ENCODE data around the gene FAM222A. TPM values are rescaled to one million over a fixed set of nuclear protein-coding genes. Genes with fewer than 3 reads are reported as not detected.

Gene FAM222A
- total RNA-seq, 1 experiment from 2014 or later, result 18.0 TPM

DNA sequence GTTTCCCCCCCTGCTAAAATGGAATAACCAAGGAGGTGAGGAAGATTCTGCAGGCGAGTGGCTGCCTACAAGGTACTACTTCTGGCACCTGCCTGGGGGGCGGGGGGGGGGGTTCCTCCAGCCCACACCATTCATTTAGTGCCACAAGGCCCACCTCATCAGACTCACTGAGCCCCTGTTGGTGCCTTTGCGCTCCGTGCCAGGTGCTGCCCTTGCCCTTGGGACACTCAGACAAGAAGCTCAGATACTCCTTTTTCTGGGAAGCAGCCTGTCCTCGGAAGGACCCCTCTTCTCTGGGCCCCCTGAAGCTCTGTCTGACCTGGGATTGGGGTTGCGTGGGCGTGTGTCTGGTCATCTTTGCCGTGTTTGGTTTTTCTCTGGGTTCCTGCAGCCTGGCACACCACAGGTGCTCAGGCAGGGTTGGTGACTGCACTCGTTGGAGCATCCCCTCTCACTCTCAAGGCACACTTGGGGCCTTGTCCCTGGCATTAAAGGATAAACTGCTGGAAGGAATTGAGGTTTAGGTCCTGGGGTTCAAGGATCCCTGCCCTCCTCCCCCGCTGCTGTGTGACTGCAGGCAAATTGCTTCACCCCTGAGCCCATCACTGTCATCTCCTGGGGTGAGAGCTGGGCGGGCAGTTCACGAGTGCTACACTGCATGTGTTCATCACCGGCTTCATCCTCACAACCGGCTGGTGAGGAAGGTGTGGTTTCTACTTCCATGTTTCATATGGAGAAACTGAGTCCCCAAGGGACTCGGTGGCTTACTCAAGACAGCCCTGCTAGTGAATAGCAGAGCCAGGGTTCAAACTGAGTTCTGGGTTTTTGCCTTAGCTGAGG, 16.9 kb downstream of the FAM222A start:
- H3K9me3 Mint-ChIP-seq (ENCODE audit: unreplicated experiment), result no peaks in the 10 kb centered on the region
- no peaks in the 10 kb centered on the region for H3K9me3 ChIP-seq
- no peak overlapping the region for H3K4me3 Mint-ChIP-seq (ENCODE audit: unreplicated experiment)
- H3K36me3 Mint-ChIP-seq (ENCODE audit: insufficient read depth, unreplicated experiment), result peaks cover 7% of the 10 kb centered on the region
- H3K4me3 ChIP-seq (ENCODE audit: low read depth, low read length), result no peak overlapping the region
- CTCF ChIA-PET, result interaction anchor here (0.6 kb wide), 1 partner anchor 54 kb away, joined by 3 read pairs; no protein-coding TSS in a partner anchor
- peak in 1 of 2 experiments; percentile 12 for DNase-seq
- H3K27me3 Mint-ChIP-seq (ENCODE audit: insufficient read depth, unreplicated experiment), result no peaks in the 10 kb centered on the region
- no TSS peak for BruUV-seq (replicated peaks)
- intact Hi-C loops (cut with micrococcal nuclease; ENCODE audit: unreplicated experiment), result no loop called here
- peaks cover 5% of the 10 kb centered on the region; the same call in 1 of the 2 replicates for H3K4me1 ChIP-seq
- TF ChIP-seq, protein P1, sequence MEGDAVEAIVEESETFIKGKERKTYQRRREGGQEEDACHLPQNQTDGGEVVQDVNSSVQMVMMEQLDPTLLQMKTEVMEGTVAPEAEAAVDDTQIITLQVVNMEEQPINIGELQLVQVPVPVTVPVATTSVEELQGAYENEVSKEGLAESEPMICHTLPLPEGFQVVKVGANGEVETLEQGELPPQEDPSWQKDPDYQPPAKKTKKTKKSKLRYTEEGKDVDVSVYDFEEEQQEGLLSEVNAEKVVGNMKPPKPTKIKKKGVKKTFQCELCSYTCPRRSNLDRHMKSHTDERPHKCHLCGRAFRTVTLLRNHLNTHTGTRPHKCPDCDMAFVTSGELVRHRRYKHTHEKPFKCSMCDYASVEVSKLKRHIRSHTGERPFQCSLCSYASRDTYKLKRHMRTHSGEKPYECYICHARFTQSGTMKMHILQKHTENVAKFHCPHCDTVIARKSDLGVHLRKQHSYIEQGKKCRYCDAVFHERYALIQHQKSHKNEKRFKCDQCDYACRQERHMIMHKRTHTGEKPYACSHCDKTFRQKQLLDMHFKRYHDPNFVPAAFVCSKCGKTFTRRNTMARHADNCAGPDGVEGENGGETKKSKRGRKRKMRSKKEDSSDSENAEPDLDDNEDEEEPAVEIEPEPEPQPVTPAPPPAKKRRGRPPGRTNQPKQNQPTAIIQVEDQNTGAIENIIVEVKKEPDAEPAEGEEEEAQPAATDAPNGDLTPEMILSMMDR (IDR thresholded peaks at IDR 0.05; ENCODE audit: insufficient read depth in 1 of 2, low read depth in 1 of 2, low read length in 1 of 2, severe bottlenecking in 1 of 2, unreplicated experiment in 1 of 2), result no peak
- H3K27me3 ChIP-seq (replicated peaks; ENCODE audit: control insufficient read depth, insufficient read depth, low read length), result no peaks in the 10 kb centered on the region
- H3K27ac Mint-ChIP-seq (ENCODE audit: unreplicated experiment), result no peak overlapping the region
- no peaks in the 10 kb centered on the region; the same call in 1 of the 2 replicates for H3K36me3 ChIP-seq (ENCODE audit: control insufficient read depth, insufficient read depth, low read length)
- peaks cover 13% of the 10 kb centered on the region for H3K4me1 Mint-ChIP-seq (ENCODE audit: low read depth, unreplicated experiment)
- POLR2A ChIA-PET, result no interaction called here

GRCh38 chr12:109731231-109731731, 17.7 kb downstream of the FAM222A start:
- H3K4me1 ChIP-seq, result peaks cover 12% of the 10 kb centered on the region
- H3K4me3 Mint-ChIP-seq (ENCODE audit: unreplicated experiment), result no peak overlapping the region
- no peaks in the 10 kb centered on the region for H3K9me3 Mint-ChIP-seq (ENCODE audit: unreplicated experiment)
- peaks cover 18% of the 10 kb centered on the region for H3K4me1 Mint-ChIP-seq (ENCODE audit: low read depth, unreplicated experiment)
- intact Hi-C loops (cut with micrococcal nuclease; ENCODE audit: unreplicated experiment), result no loop called here
- peaks cover 7% of the 10 kb centered on the region for H3K36me3 Mint-ChIP-seq (ENCODE audit: insufficient read depth, unreplicated experiment)
- no peak overlapping the region for H3K4me3 ChIP-seq (ENCODE audit: low read depth, low read length)
- CTCF ChIA-PET, result interaction anchor here (0.6 kb wide), 1 partner anchor 55 kb away, joined by 3 read pairs; no protein-coding TSS in a partner anchor
- POLR2A ChIA-PET, result no interaction called here
- H3K27me3 Mint-ChIP-seq (ENCODE audit: insufficient read depth, unreplicated experiment), result no peaks in the 10 kb centered on the region
- no peaks in the 10 kb centered on the region for H3K9me3 ChIP-seq
- TF ChIP-seq, protein P1 (IDR thresholded peaks at IDR 0.05; ENCODE audit: insufficient read depth in 1 of 2, low read depth in 1 of 2, low read length in 1 of 2, severe bottlenecking in 1 of 2, unreplicated experiment in 1 of 2), result no peak
- DNase-seq, result peak in 1 of 2 experiments; percentile 18
- H3K27ac Mint-ChIP-seq (ENCODE audit: unreplicated experiment), result no peak overlapping the region
- BruUV-seq (replicated peaks), result no TSS peak
- no peaks in the 10 kb centered on the region; the same call in 1 of the 2 replicates for H3K36me3 ChIP-seq (ENCODE audit: control insufficient read depth, insufficient read depth, low read length)
- no peaks in the 10 kb centered on the region for H3K27me3 ChIP-seq (replicated peaks; ENCODE audit: control insufficient read depth, insufficient read depth, low read length)

- POLR2A ChIA-PET, result no interaction called here
- no peaks in the 10 kb centered on the region for H3K27me3 Mint-ChIP-seq (ENCODE audit: insufficient read depth, unreplicated experiment)
These were observed 18.2 kb downstream of the FAM222A start for GRCh38 chr12:109731806-109732205.

More at GRCh38 chr12:109731806-109732205, 18.2 kb downstream of the FAM222A start:
- Histone ChIP-seq H3K4me3 (ENCODE audit: low read depth, low read length) (no peak overlapping the region), H3K27me3 (replicated peaks; ENCODE audit: control insufficient read depth, insufficient read depth, low read length) (no peaks in the 10 kb centered on the region), H3K4me1 (peaks cover 17% of the 10 kb centered on the region), H3K9me3 (no peaks in the 10 kb centered on the region), H3K36me3 (ENCODE audit: control insufficient read depth, insufficient read depth, low read length) (no peaks in the 10 kb centered on the region; the same call in 1 of the 2 replicates)
- peaks cover 7% of the 10 kb centered on the region for H3K36me3 Mint-ChIP-seq (ENCODE audit: insufficient read depth, unreplicated experiment)
- intact Hi-C loops (cut with micrococcal nuclease; ENCODE audit: unreplicated experiment), result no loop called here
- peaks cover 18% of the 10 kb centered on the region for H3K4me1 Mint-ChIP-seq (ENCODE audit: low read depth, unreplicated experiment)
- H3K9me3 Mint-ChIP-seq (ENCODE audit: unreplicated experiment), result no peaks in the 10 kb centered on the region
- TF ChIP-seq, protein P1 (IDR thresholded peaks at IDR 0.05; ENCODE audit: insufficient read depth in 1 of 2, low read depth in 1 of 2, low read length in 1 of 2, severe bottlenecking in 1 of 2, unreplicated experiment in 1 of 2), result no peak
- H3K27ac Mint-ChIP-seq (ENCODE audit: unreplicated experiment), result no peak overlapping the region
- CTCF ChIA-PET, result no interaction called here
- no TSS peak for BruUV-seq (replicated peaks)
- H3K4me3 Mint-ChIP-seq (ENCODE audit: unreplicated experiment), result no peak overlapping the region
- peak in 1 of 2 experiments; percentile 9 for DNase-seq

All from Caco-2 (cell line).